CD14-positive monocyte (primary cell): Measurements from ENCODE around the gene AGBL1. TPM values are rescaled to one million over a fixed set of nuclear protein-coding genes. Genes with fewer than 3 reads are reported as not detected.

Experiments
- DNase-seq, 3 donors: peaks; one replicate each; pipeline ENCODE4 v3.0.0-alpha.2; 2011 to 2022
- H2AFZ ChIP-seq: 2 replicates; pipeline ENCODE4 v1.6.0; 2012; ENCODE audit warnings: mild to moderate bottlenecking, low read depth, low read length, inconsistent platforms; ENCODE audit not compliant: insufficient read depth, poor library complexity, severe bottlenecking
- H3K27ac ChIP-seq, 2 donors: 1 replicate in 1 of 2; 2 replicates in 1 of 2; pipeline ENCODE4 v1.5.1; 2012 to 2013; ENCODE audit warnings: low read length in 2 of 2, control low read depth in 1 of 2, inconsistent platforms in 1 of 2, low read depth in 1 of 2, mild to moderate bottlenecking in 1 of 2
- H3K27me3 ChIP-seq, 2 donors: one replicate each; pipeline versions ENCODE4 v1.6.0 to v1.6.1; 2011 to 2013; ENCODE audit warnings: low read length in 2 of 2; ENCODE audit not compliant: control insufficient read depth in 2 of 2, insufficient read depth in 2 of 2
- H3K36me3 ChIP-seq, 2 donors: replicated peaks in 1 of 2; 1 replicate in 1 of 2; 2 replicates in 1 of 2; pipeline versions ENCODE4 v1.5.1 to v1.6.1; 2012 to 2013; ENCODE audit warnings: low read length in 2 of 2, control low read depth in 1 of 2, inconsistent platforms in 1 of 2, mild to moderate bottlenecking in 1 of 2; ENCODE audit not compliant: insufficient read depth in 2 of 2, control insufficient read depth in 1 of 2
- H3K4me1 ChIP-seq, 2 donors: 1 replicate in 1 of 2; 2 replicates in 1 of 2; pipeline versions ENCODE4 v1.5.1 to v1.6.1; 2012 to 2013; ENCODE audit warnings: low read length in 2 of 2, control low read depth in 1 of 2, inconsistent platforms in 1 of 2, mild to moderate bottlenecking in 1 of 2, moderate library complexity in 1 of 2; ENCODE audit not compliant: insufficient read depth in 2 of 2, control insufficient read depth in 1 of 2
- H3K4me2 ChIP-seq: replicated peaks from 2 replicates; pipeline ENCODE3; 2012; ENCODE audit warnings: low read length, moderate library complexity, mild to moderate bottlenecking; ENCODE audit not compliant: poor library complexity, severe bottlenecking; ENCODE audit errors: extremely low read depth
- H3K4me3 ChIP-seq, 3 experiments: fragments of 200-600 bp in 1 of 3; sonication (generic) in 1 of 3; replicated peaks in 1 of 3; 1 replicate in 2 of 3; 2 replicates in 1 of 3; pipeline ENCODE4 v1.5.1; 2011 to 2013; ENCODE audit warnings: low read length in 3 of 3, mild to moderate bottlenecking in 3 of 3, control low read depth in 2 of 3, low read depth in 2 of 3, inconsistent platforms in 1 of 3, moderate library complexity in 1 of 3
- H3K79me2 ChIP-seq: 2 replicates; pipeline ENCODE4 v1.6.0; 2012; ENCODE audit warnings: mild to moderate bottlenecking, control low read depth, inconsistent platforms, low read length, moderate library complexity; ENCODE audit not compliant: insufficient read depth
- H3K9ac ChIP-seq: 2 replicates; pipeline ENCODE4 v1.6.0; 2017; ENCODE audit warnings: low read length, mild to moderate bottlenecking; ENCODE audit not compliant: insufficient read depth, poor library complexity, severe bottlenecking
- H3K9me3 ChIP-seq, 2 donors: replicated peaks in 1 of 2; 1 replicate in 1 of 2; 2 replicates in 1 of 2; pipeline versions ENCODE4 v1.5.1 to v1.6.1; 2012 to 2013; ENCODE audit warnings: low read length in 2 of 2, control low read depth in 1 of 2; ENCODE audit not compliant: control insufficient read depth in 1 of 2, insufficient read depth in 1 of 2
- H4K20me1 ChIP-seq: 2 replicates; pipeline ENCODE4 v1.6.0; 2012; ENCODE audit warnings: mild to moderate bottlenecking, low read length, control low read depth, moderate library complexity; ENCODE audit not compliant: insufficient read depth
- H3K27ac Mint-ChIP-seq, 7 donors: one replicate each; pipeline ENCODE4 v1.8.0; 2020; ENCODE audit warnings: mild to moderate bottlenecking in 7 of 7, mixed read lengths in 7 of 7, moderate library complexity in 6 of 7, inconsistent platforms in 2 of 7
- H3K27me3 Mint-ChIP-seq, 3 donors: one replicate each; pipeline ENCODE4 v1.8.0; 2021 to 2022; ENCODE audit warnings: low read depth in 3 of 3, mild to moderate bottlenecking in 3 of 3, mixed read lengths in 3 of 3, moderate library complexity in 3 of 3, inconsistent platforms in 1 of 3
- H3K36me3 Mint-ChIP-seq, 2 donors: one replicate each; pipeline ENCODE4 v1.8.0; 2020; ENCODE audit warnings: mixed read lengths in 2 of 2, inconsistent platforms in 1 of 2, mild to moderate bottlenecking in 1 of 2
- H3K4me1 Mint-ChIP-seq: one replicate; pipeline ENCODE4 v1.8.0; 2020; ENCODE audit warnings: mild to moderate bottlenecking, mixed read lengths
- H3K4me3 Mint-ChIP-seq, 2 donors: one replicate each; pipeline ENCODE4 v1.8.0; 2020; ENCODE audit warnings: mild to moderate bottlenecking in 2 of 2, mixed read lengths in 2 of 2, moderate library complexity in 1 of 2
- H3K9me3 Mint-ChIP-seq, 7 donors: one replicate each; pipeline ENCODE4 v1.8.0; 2020 to 2022; ENCODE audit warnings: mixed read lengths in 7 of 7, mild to moderate bottlenecking in 6 of 7, moderate library complexity in 6 of 7, inconsistent platforms in 2 of 7
- CTCF ChIP-seq: fragments of 200-600 bp; IDR thresholded peaks from one replicate; pipeline ENCODE4 v1.8.0; 2022; ENCODE audit warnings: antibody characterized with exemption, mild to moderate bottlenecking
- WGBS: methylation state at CpG from one replicate; pipeline ENCODE4 v1.1.5; 2013; ENCODE audit warnings: missing lambda C conversion rate; ENCODE audit not compliant: insufficient coverage; 5-methylcytosine and 5-hydroxymethylcytosine counted together
- intact Hi-C, 2 donors: fragments of 100-400 bp; cut with micrococcal nuclease; formaldehyde crosslinking; loops; one replicate each; pipeline versions ENCODE4 v1.15.0 to v1.15.1; 2023
- polyA plus RNA-seq, 3 donors: library from polyadenylated mRNA; depleted of rRNA in 1 of 3; unstranded in 2 of 3; stranded (reverse) in 1 of 3; fragments of 300-500 nt in 2 of 3; fragments of >200 nt in 1 of 3; fragmentation: Illumina TruSeq in 2 of 3; gene quantifications; 1 replicate in 2 of 3; 2 replicates in 1 of 3; pipeline ENCODE4 v1.2.3, GENCODE V29; 2012 to 2021

Gene AGBL1
- polyA plus RNA-seq, 3 donors = not detected

DNA sequence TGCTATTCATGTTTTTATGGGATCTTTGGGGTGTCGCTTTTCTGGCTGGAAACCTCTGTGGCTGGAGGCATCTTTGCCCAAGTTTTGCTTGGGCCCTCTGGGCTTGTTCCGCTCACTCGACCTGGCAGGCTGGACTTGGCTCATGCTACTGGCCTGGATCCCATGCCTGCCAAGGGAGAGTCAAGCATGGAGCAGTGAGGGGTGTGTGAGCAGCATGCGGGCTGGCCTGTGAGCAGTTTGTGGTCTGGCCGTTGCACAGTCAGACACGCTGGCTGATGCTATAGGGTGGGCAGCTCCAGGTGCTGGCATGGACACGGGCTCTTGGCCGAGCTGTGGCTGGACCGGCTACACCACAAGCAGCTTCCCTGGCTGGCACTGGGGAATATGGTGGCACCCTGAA lies 491.1 kb downstream of the AGBL1 start:
- Mint-ChIP-seq H3K36me3 (no peaks in the 10 kb centered on the region), H3K27ac (no peak overlapping the region), H3K9me3 (peaks cover 3 to 26% (median 14%) of the 10 kb centered on the region in 7 donors), H3K27me3 (no peaks in the 10 kb centered on the region), H3K4me3 (no peak overlapping the region), H3K4me1 (no peaks in the 10 kb centered on the region)
- Histone ChIP-seq H2AFZ (no peak overlapping the region), H3K4me1 (no peaks in the 10 kb centered on the region), H3K27me3 (no peaks in the 10 kb centered on the region), H4K20me1 (no peaks in the 10 kb centered on the region), H3K27ac (no peak overlapping the region), H3K9me3 (peaks cover 36% of the 10 kb centered on the region in 2 donors), H3K4me3 (no peak overlapping the region), H3K4me2 (no peak overlapping the region), H3K79me2 (no peaks in the 10 kb centered on the region), H3K36me3 (no peaks in the 10 kb centered on the region), H3K9ac (no peak overlapping the region)
- WGBS = 90% methylated on average over 9 of the region's 9 CpGs
- no peak for TF ChIP-seq CTCF
- no peak for DNase-seq
- intact Hi-C loops = no loop called here

DNA sequence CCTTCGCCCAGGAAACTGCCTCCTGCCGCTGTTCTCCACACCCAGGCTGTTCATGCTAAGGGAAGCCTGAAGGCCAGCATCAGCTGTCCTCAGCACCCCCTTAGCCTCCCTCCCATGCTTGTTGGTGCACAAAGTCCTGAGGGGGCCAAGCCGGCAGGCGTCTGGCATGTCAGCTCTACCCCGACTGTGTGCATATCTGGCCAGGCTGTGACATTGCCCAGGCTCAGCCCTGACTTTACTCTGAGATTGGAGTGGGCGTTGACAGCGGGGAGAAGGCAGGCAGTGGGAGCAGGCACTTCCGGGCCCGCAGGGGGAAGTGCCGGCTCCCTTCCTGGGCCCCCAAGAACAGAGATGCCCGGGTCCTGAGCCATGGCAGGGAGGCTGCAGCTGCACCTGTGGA lies 492.2 kb downstream of the AGBL1 start:
- Histone ChIP-seq H3K36me3 (no peaks in the 10 kb centered on the region), H3K4me3 (no peak overlapping the region), H3K27me3 (no peaks in the 10 kb centered on the region), H3K27ac (no peak overlapping the region), H4K20me1 (no peaks in the 10 kb centered on the region), H2AFZ (no peak overlapping the region), H3K4me2 (no peak overlapping the region), H3K4me1 (no peaks in the 10 kb centered on the region), H3K79me2 (no peaks in the 10 kb centered on the region), H3K9ac (no peak overlapping the region), H3K9me3 (peaks cover 36 to 37% of the 10 kb centered on the region in 2 donors)
- Mint-ChIP-seq H3K4me3 (no peak overlapping the region), H3K27me3 (no peaks in the 10 kb centered on the region), H3K9me3 (peaks cover 2 to 31% (median 14%) of the 10 kb centered on the region in 7 donors), H3K4me1 (no peaks in the 10 kb centered on the region), H3K36me3 (no peaks in the 10 kb centered on the region), H3K27ac (peak overlapping the region in 1 of 7 donors; percentile 22)
- TF ChIP-seq CTCF = no peak
- intact Hi-C loops = no loop called here
- no peak for DNase-seq
- 87% methylated on average over 9 of the region's 11 CpGs for WGBS
